GM12878 (cell line): ENCODE measurements around the gene LIMD2. TPM values are rescaled to one million over a fixed set of nuclear protein-coding genes. Genes with fewer than 3 reads are reported as not detected.

Source experiments
- ATAC-seq: fragments of 200-7000 bp; cut with Tn5 transposase; 3 replicates; pipeline ENCODE4 v1.9.1; 2020; ENCODE audit warnings: mild to moderate bottlenecking, moderate library complexity
- BruUV-seq: library from RNA; stranded (reverse); fragments of 400-500 nt; replicated peaks from 2 replicates; lab custom pipeline; 2021; lab: Mats Ljungman, UMichigan
- CTCF ChIA-PET: fragments of 300-600 bp; sonication (Branson Sonifier 250); formaldehyde crosslinking; extraction: SDS; loops from one replicate; lab custom pipeline; 2021; ENCODE audit warnings: inconsistent platforms; lab: Yijun Ruan, JAX
- POLR2A ChIA-PET: fragments of 350-600 bp; formaldehyde crosslinking; extraction: SDS; loops from one replicate; lab custom pipeline; 2021; ENCODE audit warnings: inconsistent platforms; lab: Charles Lee
- RAD21 ChIA-PET: fragments of 300-600 bp; sonication (Branson Sonifier 250); formaldehyde crosslinking; loops from one replicate; lab custom pipeline; 2023; ENCODE audit warnings: antibody characterized with exemption; ENCODE audit not compliant: unreplicated experiment; lab: Charles Lee
- SMC1A ChIA-PET: fragments of 300-600 bp; sonication (Branson Sonifier 250); formaldehyde crosslinking; loops from one replicate; lab custom pipeline; 2023; ENCODE audit not compliant: unreplicated experiment, uncharacterized antibody; lab: Charles Lee
- DNase-seq: peaks from one replicate; pipeline ENCODE4 v3.0.0-alpha.2; 2011; ENCODE audit warnings: low read depth, low spot score
- FAIRE-seq: peaks from 3 replicates; lab custom pipeline; 2011; peaks lifted over from hg19 to GRCh38; lab: Jason Lieb, UNC
- H2AFZ ChIP-seq: 2 replicates; pipeline ENCODE4 v1.6.0; 2011; ENCODE audit warnings: low read depth, low read length, control low read depth; ENCODE audit not compliant: control insufficient read depth
- H3K27ac ChIP-seq: 2 replicates; pipeline ENCODE4 v1.5.1; 2011; ENCODE audit warnings: control low read depth; ENCODE audit not compliant: control insufficient read depth, insufficient read depth
- H3K27me3 ChIP-seq, 2 experiments: replicated peaks in 1 of 2; 2 replicates each; pipeline versions ENCODE4 v1.6.0 to v1.6.1; 2011; ENCODE audit warnings: low read length in 1 of 2; ENCODE audit not compliant: control insufficient read depth in 2 of 2, insufficient read depth in 2 of 2
- H3K36me3 ChIP-seq, 2 experiments: 2 replicates each; pipeline ENCODE4 v1.5.1; 2011; ENCODE audit warnings: low read length in 1 of 2; ENCODE audit not compliant: control insufficient read depth in 2 of 2, insufficient read depth in 2 of 2
- H3K4me1 ChIP-seq: 2 replicates; pipeline ENCODE4 v1.6.1; 2011; ENCODE audit warnings: mild to moderate bottlenecking, low read length, moderate library complexity, mixed read lengths; ENCODE audit not compliant: control insufficient read depth, insufficient read depth
- H3K4me2 ChIP-seq: 2 replicates; pipeline ENCODE4 v1.6.0; 2011; ENCODE audit warnings: control low read depth; ENCODE audit not compliant: control insufficient read depth, insufficient read depth
- H3K4me3 ChIP-seq: fragments of 200-600 bp; sonication (generic); 2 replicates; pipeline ENCODE4 v1.5.1; 2016
- H3K79me2 ChIP-seq: 2 replicates; pipeline ENCODE4 v1.6.0; 2011; ENCODE audit warnings: low read length; ENCODE audit not compliant: control insufficient read depth, insufficient read depth
- H3K9ac ChIP-seq: 2 replicates; pipeline ENCODE4 v1.8.0; 2011; ENCODE audit warnings: low read length, control low read depth, mixed read lengths; ENCODE audit not compliant: control insufficient read depth, insufficient read depth
- H3K9me3 ChIP-seq: replicated peaks from 3 replicates; pipeline ENCODE4 v1.5.1; 2011; ENCODE audit warnings: mild to moderate bottlenecking, low read length; ENCODE audit not compliant: control insufficient read depth, insufficient read depth
- H4K20me1 ChIP-seq: 2 replicates; pipeline ENCODE4 v1.6.0; 2011; ENCODE audit not compliant: control insufficient read depth, insufficient read depth
- CBFB ChIP-seq: IDR thresholded peaks from 2 replicates; pipeline ENCODE4 v1.6.1; 2016; ENCODE audit warnings: antibody characterized with exemption, low read depth
- CBX3 ChIP-seq: fragments of 200-600 bp; sonication (generic); IDR thresholded peaks from 2 replicates; pipeline ENCODE4 v1.6.1; 2016; ENCODE audit warnings: low read depth, borderline replicate concordance
- EP300 ChIP-seq, 2 experiments: fragments of 150-350 bp in 1 of 2; IDR thresholded peaks; 2 replicates each; pipeline ENCODE4 v1.6.1; 2011 to 2012; ENCODE audit warnings: low read depth in 2 of 2, low read length in 2 of 2, borderline replicate concordance in 1 of 2, improper control_type of control experiment in 1 of 2, inconsistent platforms in 1 of 2; ENCODE audit not compliant: control insufficient read depth in 1 of 2
- MTA2 ChIP-seq: fragments of 450-650 bp; IDR thresholded peaks from 2 replicates; pipeline ENCODE4 v1.6.1; 2016; ENCODE audit warnings: low read depth, mild to moderate bottlenecking, moderate library complexity
- NFIC ChIP-seq: IDR thresholded peaks from 2 replicates; pipeline ENCODE4 v1.6.1; 2012; ENCODE audit warnings: low read depth, mild to moderate bottlenecking, inconsistent platforms, low read length, moderate library complexity
- NKRF ChIP-seq: fragments of 450-650 bp; conservative IDR thresholded peaks from 2 replicates; pipeline ENCODE4 v1.6.1; 2017; ENCODE audit warnings: mild to moderate bottlenecking, moderate library complexity
- SMAD1 ChIP-seq: fragments of 450-650 bp; IDR thresholded peaks from 2 replicates; pipeline ENCODE4 v1.6.1; 2018; ENCODE audit warnings: mild to moderate bottlenecking, low read depth; ENCODE audit not compliant: partially characterized antibody
- SUPT20H ChIP-seq: IDR thresholded peaks from 2 replicates; pipeline ENCODE4 v1.6.1; 2011; ENCODE audit warnings: low read depth, mild to moderate bottlenecking, low read length, moderate library complexity, borderline replicate concordance; ENCODE audit not compliant: control insufficient read depth
- TCF7 ChIP-seq: IDR thresholded peaks from 2 replicates; pipeline ENCODE4 v1.6.1; 2014; ENCODE audit warnings: antibody characterized with exemption, borderline replicate concordance
- ZNF622 ChIP-seq: fragments of 450-650 bp; IDR thresholded peaks from 2 replicates; pipeline ENCODE4 v1.6.1; 2017; ENCODE audit warnings: mild to moderate bottlenecking, inconsistent platforms
- ZSCAN29 ChIP-seq: fragments of 450-650 bp; IDR thresholded peaks from 2 replicates; pipeline ENCODE4 v1.6.1; 2017; ENCODE audit warnings: mild to moderate bottlenecking, moderate library complexity
- WGBS: methylation state at CpG from one replicate; pipeline ENCODE4 v1.1.6; 2016; ENCODE audit warnings: low lambda C conversion rate; ENCODE audit not compliant: insufficient replicate concordance, insufficient coverage; ENCODE audit errors: missing lambda C conversion rate; 5-methylcytosine and 5-hydroxymethylcytosine counted together
- in situ Hi-C: fragments of 300-500 bp; cut with MboI; formaldehyde crosslinking; loops from 9 replicates; pipeline ENCODE4 v1.14.3; 2018; ENCODE audit warnings: mixed read lengths
- intact Hi-C: fragments of 100-400 bp; cut with micrococcal nuclease; formaldehyde crosslinking; loops from one replicate; pipeline ENCODE4 v1.14.2; 2022; ENCODE audit not compliant: unreplicated experiment
- polyA plus RNA-seq, 11 experiments: library from polyadenylated mRNA; depleted of rRNA in 4 of 11; unstranded in 6 of 11; stranded (reverse) in 5 of 11; fragments of >200 nt; fragmentation: Nextera tagmentation in 4 of 11; fragmentation: Illumina TruSeq in 1 of 11; extraction: Ambion mirVana in 4 of 11; extraction: Trizol in 1 of 11; gene quantifications; 1 replicate in 1 of 11; 2 replicates in 10 of 11; pipeline versions ENCODE4 v1.2.1 to v1.2.3, GENCODE V29; 2011 to 2016; ENCODE audit warnings: inconsistent platforms in 2 of 11, missing spikeins in 2 of 11, low read depth in 1 of 11
- total RNA-seq, 4 experiments: library from RNA; depleted of rRNA in 3 of 4; stranded (reverse); fragments of >200 nt in 3 of 4; fragmentation: Illumina TruSeq in 1 of 4; extraction: Trizol in 1 of 4; gene quantifications; 2 replicates each; pipeline versions ENCODE4 v1.2.1 to v1.2.3, GENCODE V29; 2013 to 2021

Gene LIMD2
- total and polyA plus RNA-seq, 10 of the 15 experiments (the other 5 are each of a cell fraction or from before 2014, with no cell fraction given) = 1.1 to 339 (median 181) TPM

GRCh38 chr17:63692195-63692816 is 7.6 kb downstream of the LIMD2 start:
- Histone ChIP-seq H3K4me1 (peaks cover 21% of the 10 kb centered on the region), H3K27ac (no peak overlapping the region), H2AFZ (no peak overlapping the region), H3K27me3 (no peaks in the 10 kb centered on the region), H4K20me1 (no peaks in the 10 kb centered on the region), H3K79me2 (peaks cover 9% of the 10 kb centered on the region), H3K9ac (no peak overlapping the region), H3K36me3 (peaks cover 14 to 30% of the 10 kb centered on the region in 2 experiments; a peak in 3 of 4 replicates), H3K9me3 (no peaks in the 10 kb centered on the region), H3K4me3 (no peak overlapping the region), H3K4me2 (no peak overlapping the region)
- POLR2A ChIA-PET = interaction anchor here (1.0 kb wide), 1 partner anchor 72 kb away, joined by 3 read pairs; no protein-coding TSS in a partner anchor
- FAIRE-seq (no peak), ATAC-seq (no peak), DNase-seq (no peak)
- intact Hi-C loops (loop anchor here (10.0 kb wide), 2 partner anchors 138 to 268 kb away; partner anchors contain the start of gene DCAF7), in situ Hi-C loops (no loop called here)
- SMC1A ChIA-PET = no interaction called here
- BruUV-seq = no TSS peak
- RAD21 ChIA-PET = no interaction called here
- 100% methylated on average over 11 of the region's 11 CpGs for WGBS
- CTCF ChIA-PET = interaction anchor here (1.7 kb wide), 1 partner anchor 18 kb away, joined by 6 read pairs; no protein-coding TSS in a partner anchor
- no peak for TF ChIP-seq EP300 (IDR thresholded peaks at IDR 0.05; ENCODE audit: borderline replicate concordance in 1 of 2, control insufficient read depth in 1 of 2, low read depth in 2 of 2, low read length in 2 of 2)
- TF ChIP-seq ZSCAN29 = no peak
- TF ChIP-seq ZNF622 = no peak
- no peak for TF ChIP-seq MTA2
- no peak for TF ChIP-seq CBFB
- no peak for TF ChIP-seq SMAD1
- TF ChIP-seq NFIC = no peak
- no peak for TF ChIP-seq NKRF
- no peak for TF ChIP-seq SUPT20H
- TF ChIP-seq TCF7 = no peak
- TF ChIP-seq CBX3 = no peak
